Astrocyte of the spinal cord (primary cell): ENCODE data around the gene LAIR2.

ENCODE experiments used
- DNase-seq: peaks from one replicate; pipeline ENCODE4 v3.0.0; 2011; ENCODE audit warnings: low read depth, low spot score
- H3K4me3 ChIP-seq: 2 replicates; pipeline ENCODE4 v1.5.1; 2011; ENCODE audit warnings: low read depth, mild to moderate bottlenecking, low read length, moderate library complexity
- in situ Hi-C: cut with HindIII; loops from 2 replicates; pipeline ENCODE4 v1.10.0; 2017; ENCODE audit warnings: low sequenced_read_pairs
- TF ChIP-seq, protein P1 (sequence below): IDR thresholded peaks from 2 replicates; pipeline ENCODE4 v1.5.1; 2012; ENCODE audit warnings: low read depth, mild to moderate bottlenecking, low read length, inconsistent platforms

Gene LAIR2

DNA sequence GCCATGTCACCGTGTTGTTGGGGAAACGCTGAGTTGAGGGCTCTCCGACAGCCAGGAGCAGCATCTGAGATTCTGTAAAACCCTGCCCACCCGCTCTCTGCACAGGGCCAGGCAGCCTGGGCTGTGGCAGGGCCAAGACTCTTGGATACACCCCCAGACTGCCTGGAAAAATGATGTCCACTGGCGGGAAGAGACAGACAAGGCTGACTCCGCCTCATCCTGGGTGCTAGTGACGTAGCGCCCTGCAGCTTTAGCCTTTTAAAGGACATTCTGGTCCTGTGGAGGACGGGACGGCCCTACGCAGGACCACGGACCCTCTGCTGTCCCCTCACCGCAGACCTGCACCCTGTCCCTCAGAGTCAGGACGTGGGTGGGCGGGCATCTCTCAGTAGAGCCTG lies 50.3 kb downstream of the LAIR2 start:
- no peak for DNase-seq
- in situ Hi-C loops, result no loop called here
- no peak overlapping the region for H3K4me3 ChIP-seq
- TF ChIP-seq, protein P1, sequence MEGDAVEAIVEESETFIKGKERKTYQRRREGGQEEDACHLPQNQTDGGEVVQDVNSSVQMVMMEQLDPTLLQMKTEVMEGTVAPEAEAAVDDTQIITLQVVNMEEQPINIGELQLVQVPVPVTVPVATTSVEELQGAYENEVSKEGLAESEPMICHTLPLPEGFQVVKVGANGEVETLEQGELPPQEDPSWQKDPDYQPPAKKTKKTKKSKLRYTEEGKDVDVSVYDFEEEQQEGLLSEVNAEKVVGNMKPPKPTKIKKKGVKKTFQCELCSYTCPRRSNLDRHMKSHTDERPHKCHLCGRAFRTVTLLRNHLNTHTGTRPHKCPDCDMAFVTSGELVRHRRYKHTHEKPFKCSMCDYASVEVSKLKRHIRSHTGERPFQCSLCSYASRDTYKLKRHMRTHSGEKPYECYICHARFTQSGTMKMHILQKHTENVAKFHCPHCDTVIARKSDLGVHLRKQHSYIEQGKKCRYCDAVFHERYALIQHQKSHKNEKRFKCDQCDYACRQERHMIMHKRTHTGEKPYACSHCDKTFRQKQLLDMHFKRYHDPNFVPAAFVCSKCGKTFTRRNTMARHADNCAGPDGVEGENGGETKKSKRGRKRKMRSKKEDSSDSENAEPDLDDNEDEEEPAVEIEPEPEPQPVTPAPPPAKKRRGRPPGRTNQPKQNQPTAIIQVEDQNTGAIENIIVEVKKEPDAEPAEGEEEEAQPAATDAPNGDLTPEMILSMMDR, result no peak

DNA sequence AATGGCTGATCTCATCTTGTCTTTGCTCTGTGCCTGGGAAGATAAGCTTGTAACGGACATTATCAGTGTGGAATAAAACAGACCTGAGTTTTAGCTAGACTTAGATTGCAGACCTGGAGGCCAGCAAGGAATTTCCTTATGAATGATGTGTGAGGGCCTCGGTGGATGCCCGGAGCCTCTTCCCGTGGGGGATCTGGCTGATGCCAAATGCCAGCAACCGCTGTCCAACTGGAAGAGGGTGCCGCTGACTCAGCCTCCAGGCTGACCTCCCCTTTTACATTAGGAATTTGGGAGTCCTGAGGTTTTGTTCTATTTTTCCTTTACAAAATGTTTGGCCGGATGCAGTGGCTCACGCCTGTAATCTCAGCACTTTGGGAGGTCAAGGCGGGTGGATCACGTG lies 51.4 kb downstream of the LAIR2 start:
- TF ChIP-seq, protein P1, result no peak

DNA sequence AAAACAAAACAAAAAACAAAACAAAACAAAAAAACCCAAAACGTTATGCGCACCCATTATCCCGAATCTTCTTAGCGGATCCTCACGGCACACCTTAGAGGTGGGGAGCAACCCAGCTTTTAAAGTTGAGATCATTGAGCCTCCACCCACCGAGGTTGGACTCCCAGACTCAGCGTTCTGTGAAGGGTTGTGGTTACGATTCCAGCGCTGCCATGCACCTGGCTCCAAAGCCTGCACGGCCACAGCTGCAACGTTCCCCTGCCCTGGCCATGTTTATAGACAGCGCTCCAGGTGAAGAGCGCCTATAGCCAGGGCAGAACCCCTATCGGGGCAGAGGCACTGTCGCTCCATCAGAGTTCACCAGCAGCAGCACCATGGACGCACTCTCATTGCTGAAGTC lies 52.3 kb downstream of the LAIR2 start:
- in situ Hi-C loops, result no loop called here
- TF ChIP-seq, protein P1, result no peak

More for the DNA sequence above, 51.4 kb downstream of the LAIR2 start:
- in situ Hi-C loops, result no loop called here
- no peak for DNase-seq
- H3K4me3 ChIP-seq, result no peak overlapping the region

DNA sequence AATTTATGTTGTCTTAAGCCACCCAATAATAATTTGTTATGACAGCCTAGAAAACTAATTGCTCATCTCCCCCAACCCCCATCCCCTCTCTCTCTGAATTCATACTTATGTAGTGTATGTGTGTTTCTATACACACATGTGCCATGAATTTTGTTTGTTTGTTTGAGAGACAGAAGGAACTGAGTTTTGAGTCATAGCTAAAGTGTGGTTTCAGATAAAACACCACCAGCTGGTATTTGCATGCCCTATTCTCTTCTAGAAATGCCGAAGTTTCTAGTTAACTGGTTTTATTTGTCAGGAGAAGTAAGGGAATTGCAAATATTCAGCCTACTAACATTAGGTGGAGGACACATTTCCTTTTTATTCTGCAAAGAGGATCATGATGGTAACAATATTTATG lies 53.6 kb downstream of the LAIR2 start:
- DNase-seq, result no peak
- TF ChIP-seq, protein P1, result no peak
- H3K4me3 ChIP-seq, result no peak overlapping the region
- in situ Hi-C loops, result no loop called here

More for the DNA sequence above, 52.3 kb downstream of the LAIR2 start:
- no peak for DNase-seq
- H3K4me3 ChIP-seq, result no peak overlapping the region

DNA sequence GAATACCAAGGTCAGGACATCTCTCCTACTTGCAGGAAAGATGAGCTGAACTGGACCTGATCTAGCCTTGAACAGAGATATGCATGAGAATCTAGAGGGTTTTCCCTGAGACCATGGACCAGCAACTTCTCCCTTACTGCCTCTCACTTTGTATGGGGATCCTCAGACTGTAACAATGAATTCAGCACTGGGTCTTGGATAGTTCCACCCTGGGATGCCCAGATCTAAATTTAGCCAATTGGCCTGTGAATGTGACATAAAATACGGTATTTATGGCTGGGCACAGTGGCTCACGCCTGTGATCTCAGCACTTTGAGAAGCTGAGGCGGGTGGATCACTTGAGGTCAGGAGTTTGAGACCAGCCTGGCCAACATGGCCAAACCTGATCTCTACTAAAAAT lies 55.7 kb downstream of the LAIR2 start:
- no peak overlapping the region for H3K4me3 ChIP-seq
- TF ChIP-seq, protein P1, result no peak
- in situ Hi-C loops, result no loop called here
- no peak for DNase-seq
